HEK293 (cell line): ENCODE measurements around the gene HNRNPC.

ENCODE experiments used
- CTCF ChIA-PET: fragments of 350-600 bp; formaldehyde crosslinking; extraction: SDS; loops from one replicate; lab custom pipeline; 2021; ENCODE audit warnings: antibody characterized with exemption; lab: Yijun Ruan, JAX
- POLR2A ChIA-PET: fragments of 300-600 bp; formaldehyde crosslinking; extraction: SDS; loops from one replicate; lab custom pipeline; 2020; ENCODE audit warnings: antibody characterized with exemption, inconsistent platforms; lab: Yijun Ruan, JAX
- H3K27ac ChIP-seq: fragments of 200-500 bp; sonication (Bioruptor generic); 2 replicates; pipeline ENCODE4 v1.5.1; 2014; ENCODE audit warnings: low read depth, low read length, control low read depth, inconsistent platforms; ENCODE audit errors: extremely low read depth
- H3K36me3 ChIP-seq, 2 experiments: fragments of 200-500 bp in 1 of 2; sonication (Bioruptor generic) in 1 of 2; 1 replicate in 1 of 2; 2 replicates in 1 of 2; pipeline ENCODE4 v1.5.1; 2014 to 2017; ENCODE audit warnings: inconsistent platforms in 2 of 2, low read length in 2 of 2; ENCODE audit not compliant: control insufficient read depth in 2 of 2, insufficient read depth in 1 of 2
- H3K4me1 ChIP-seq: fragments of 200-500 bp; sonication (Bioruptor generic); 2 replicates; pipeline ENCODE4 v1.5.1; 2014; ENCODE audit warnings: mild to moderate bottlenecking, low read length, inconsistent platforms; ENCODE audit not compliant: control insufficient read depth, insufficient read depth
- H3K4me3 ChIP-seq: 2 replicates; pipeline ENCODE4 v1.5.1; 2011; ENCODE audit warnings: low read depth, mild to moderate bottlenecking, control low read depth, low read length, moderate library complexity
- H3K9me3 ChIP-seq: fragments of 200-500 bp; sonication (Bioruptor generic); 2 replicates; pipeline ENCODE4 v1.5.1; 2014; ENCODE audit warnings: low read depth, low read length, inconsistent platforms; ENCODE audit not compliant: control insufficient read depth, insufficient read depth
- PRDM2 ChIP-seq: fragments of 450-650 bp; formaldehyde crosslinking; IDR thresholded peaks from 2 replicates; pipeline ENCODE4 v1.5.1; 2016; ENCODE audit warnings: missing biosample characterization, missing genetic modification characterization, borderline replicate concordance
- ZBTB21 ChIP-seq: fragments of 450-650 bp; formaldehyde crosslinking; IDR thresholded peaks from 2 replicates; pipeline ENCODE4 v1.5.1; 2017; ENCODE audit warnings: missing biosample characterization, missing genetic modification characterization
- ZFHX2 ChIP-seq: fragments of 450-650 bp; formaldehyde crosslinking; conservative IDR thresholded peaks from 2 replicates; pipeline ENCODE4 v1.5.1; 2016; ENCODE audit warnings: missing biosample characterization, missing genetic modification characterization
- ZNF121 ChIP-seq: fragments of 450-650 bp; formaldehyde crosslinking; IDR thresholded peaks from 2 replicates; pipeline ENCODE4 v1.5.1; 2016; ENCODE audit warnings: missing biosample characterization, missing genetic modification characterization
- ZNF140 ChIP-seq: fragments of 450-650 bp; formaldehyde crosslinking; IDR thresholded peaks from 2 replicates; pipeline ENCODE4 v1.5.1; 2016; ENCODE audit warnings: missing biosample characterization, missing genetic modification characterization
- ZNF174 ChIP-seq: fragments of 450-650 bp; formaldehyde crosslinking; IDR thresholded peaks from 2 replicates; pipeline ENCODE4 v1.5.0; 2017; ENCODE audit warnings: missing biosample characterization, mild to moderate bottlenecking, missing genetic modification characterization
- ZNF23 ChIP-seq: fragments of 450-650 bp; formaldehyde crosslinking; IDR thresholded peaks from 2 replicates; pipeline ENCODE4 v1.5.1; 2016; ENCODE audit warnings: missing biosample characterization, missing genetic modification characterization, borderline replicate concordance
- ZNF37A ChIP-seq: fragments of 450-650 bp; IDR thresholded peaks from 2 replicates; pipeline ENCODE4 v1.5.1; 2018; ENCODE audit warnings: missing biosample characterization, missing genetic modification characterization
- ZNF391 ChIP-seq: fragments of 450-650 bp; formaldehyde crosslinking; IDR thresholded peaks from 2 replicates; pipeline ENCODE4 v1.5.1; 2016; ENCODE audit warnings: low read depth, missing biosample characterization, missing genetic modification characterization, borderline replicate concordance
- ZNF449 ChIP-seq: fragments of 450-650 bp; formaldehyde crosslinking; IDR thresholded peaks from 2 replicates; pipeline ENCODE4 v1.5.1; 2017; ENCODE audit warnings: missing biosample characterization, mild to moderate bottlenecking, missing genetic modification characterization, moderate library complexity
- ZNF626 ChIP-seq: fragments of 450-650 bp; sonication (Bioruptor Pico); formaldehyde crosslinking; IDR thresholded peaks from 2 replicates; pipeline ENCODE4 v1.5.1; 2018; ENCODE audit warnings: missing biosample characterization, missing genetic modification characterization, inconsistent platforms
- ZNF629 ChIP-seq: fragments of 450-650 bp; formaldehyde crosslinking; IDR thresholded peaks from 2 replicates; pipeline ENCODE4 v1.5.1; 2017; ENCODE audit warnings: missing biosample characterization, missing genetic modification characterization
- ZNF777 ChIP-seq: fragments of 450-650 bp; formaldehyde crosslinking; IDR thresholded peaks from 2 replicates; pipeline ENCODE4 v1.5.1; 2017; ENCODE audit warnings: missing biosample characterization, missing genetic modification characterization, borderline replicate concordance
- ZNF830 ChIP-seq: fragments of 450-650 bp; IDR thresholded peaks from 2 replicates; pipeline ENCODE4 v1.5.0; 2018; ENCODE audit warnings: missing biosample characterization, missing genetic modification characterization, low read depth, mild to moderate bottlenecking, moderate library complexity
- ZNF837 ChIP-seq: fragments of 450-650 bp; formaldehyde crosslinking; IDR thresholded peaks from 2 replicates; pipeline ENCODE4 v1.5.1; 2016; ENCODE audit warnings: missing biosample characterization, missing genetic modification characterization
- ZSCAN30 ChIP-seq: fragments of 450-650 bp; IDR thresholded peaks from 2 replicates; pipeline ENCODE4 v1.5.1; 2018; ENCODE audit warnings: missing biosample characterization, mild to moderate bottlenecking, missing genetic modification characterization, moderate library complexity
- TF ChIP-seq, protein P1 (sequence below): fragments of 450-650 bp; formaldehyde crosslinking; IDR thresholded peaks from 2 replicates; pipeline ENCODE4 v1.5.0; 2017; ENCODE audit warnings: missing biosample characterization, missing genetic modification characterization, borderline replicate concordance
- TF ChIP-seq, protein P2 (sequence below): IDR thresholded peaks from 2 replicates; pipeline ENCODE4 v1.6.1; 2011; ENCODE audit warnings: mild to moderate bottlenecking, low read depth, low read length, borderline replicate concordance
- TF ChIP-seq, protein P3 (sequence below): fragments of 450-650 bp; formaldehyde crosslinking; IDR thresholded peaks from 2 replicates; pipeline ENCODE4 v1.5.1; 2016; ENCODE audit warnings: missing biosample characterization, missing genetic modification characterization

The HNRNPC gene

DNA sequence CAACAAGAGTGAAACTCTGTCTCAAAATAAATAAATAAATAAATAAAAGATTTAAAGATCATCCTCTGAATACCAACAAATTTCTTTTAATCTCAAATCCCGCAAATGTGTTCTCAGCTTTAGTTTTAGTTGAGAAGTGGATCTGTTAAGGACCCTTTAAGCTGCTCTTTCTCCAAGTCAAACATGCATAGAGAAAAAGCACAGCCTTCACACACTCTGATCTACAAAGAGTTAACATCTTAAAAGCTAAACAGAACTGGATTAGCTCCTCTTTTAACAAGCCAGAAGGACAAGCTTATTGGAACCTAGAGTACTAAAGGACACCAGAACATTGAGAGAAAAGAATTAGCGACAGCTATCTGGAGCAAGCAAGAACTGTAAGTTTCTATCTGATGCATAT, 10.5 kb upstream of the HNRNPC start, which contains the start of gene RPGRIP1:
RPGRIP1 (plus strand) TSS at position 301 of the 400 bp plus-strand sequence. CDS start 7,894 bp downstream, outside the sequence.
- Histone ChIP-seq H3K4me1 (no peaks in the 10 kb centered on the region), H3K9me3 (no peaks in the 10 kb centered on the region), H3K36me3 (no peaks in the 10 kb centered on the region), H3K4me3 (no peak within 1 kb of the TSS), H3K27ac (no peak within 1 kb of the TSS)
- POLR2A ChIA-PET, result interaction anchor here (0.5 to 0.6 kb wide), 2 partner anchors 19 to 164 kb away, joined by 4 to 6 read pairs; no protein-coding TSS in a partner anchor
- CTCF ChIA-PET, result no interaction called here
- TF ChIP-seq ZNF23 (tag by site-specific recombination), result no peak
- TF ChIP-seq ZFHX2, result no peak
- TF ChIP-seq ZNF449, result no peak
- no peak for TF ChIP-seq ZSCAN30 (tag by site-specific recombination)
- TF ChIP-seq ZNF391, result no peak
- TF ChIP-seq ZNF629 (tag by site-specific recombination), result no peak
- TF ChIP-seq, protein P1, sequence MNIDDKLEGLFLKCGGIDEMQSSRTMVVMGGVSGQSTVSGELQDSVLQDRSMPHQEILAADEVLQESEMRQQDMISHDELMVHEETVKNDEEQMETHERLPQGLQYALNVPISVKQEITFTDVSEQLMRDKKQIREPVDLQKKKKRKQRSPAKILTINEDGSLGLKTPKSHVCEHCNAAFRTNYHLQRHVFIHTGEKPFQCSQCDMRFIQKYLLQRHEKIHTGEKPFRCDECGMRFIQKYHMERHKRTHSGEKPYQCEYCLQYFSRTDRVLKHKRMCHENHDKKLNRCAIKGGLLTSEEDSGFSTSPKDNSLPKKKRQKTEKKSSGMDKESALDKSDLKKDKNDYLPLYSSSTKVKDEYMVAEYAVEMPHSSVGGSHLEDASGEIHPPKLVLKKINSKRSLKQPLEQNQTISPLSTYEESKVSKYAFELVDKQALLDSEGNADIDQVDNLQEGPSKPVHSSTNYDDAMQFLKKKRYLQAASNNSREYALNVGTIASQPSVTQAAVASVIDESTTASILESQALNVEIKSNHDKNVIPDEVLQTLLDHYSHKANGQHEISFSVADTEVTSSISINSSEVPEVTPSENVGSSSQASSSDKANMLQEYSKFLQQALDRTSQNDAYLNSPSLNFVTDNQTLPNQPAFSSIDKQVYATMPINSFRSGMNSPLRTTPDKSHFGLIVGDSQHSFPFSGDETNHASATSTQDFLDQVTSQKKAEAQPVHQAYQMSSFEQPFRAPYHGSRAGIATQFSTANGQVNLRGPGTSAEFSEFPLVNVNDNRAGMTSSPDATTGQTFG, result no peak
- TF ChIP-seq ZNF37A, result no peak
- no peak for TF ChIP-seq ZNF626 (tag by site-specific recombination)
- no peak for TF ChIP-seq ZNF121 (tag by site-specific recombination)
- TF ChIP-seq PRDM2 (tag by site-specific recombination), result no peak
- TF ChIP-seq, protein P2, sequence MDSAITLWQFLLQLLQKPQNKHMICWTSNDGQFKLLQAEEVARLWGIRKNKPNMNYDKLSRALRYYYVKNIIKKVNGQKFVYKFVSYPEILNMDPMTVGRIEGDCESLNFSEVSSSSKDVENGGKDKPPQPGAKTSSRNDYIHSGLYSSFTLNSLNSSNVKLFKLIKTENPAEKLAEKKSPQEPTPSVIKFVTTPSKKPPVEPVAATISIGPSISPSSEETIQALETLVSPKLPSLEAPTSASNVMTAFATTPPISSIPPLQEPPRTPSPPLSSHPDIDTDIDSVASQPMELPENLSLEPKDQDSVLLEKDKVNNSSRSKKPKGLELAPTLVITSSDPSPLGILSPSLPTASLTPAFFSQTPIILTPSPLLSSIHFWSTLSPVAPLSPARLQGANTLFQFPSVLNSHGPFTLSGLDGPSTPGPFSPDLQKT, result no peak
- no peak for TF ChIP-seq ZNF140 (tag by site-specific recombination)
- TF ChIP-seq ZNF174, result no peak
- no peak for TF ChIP-seq ZNF837 (tag by site-specific recombination)
- TF ChIP-seq ZNF777, result no peak
- TF ChIP-seq, protein P3, sequence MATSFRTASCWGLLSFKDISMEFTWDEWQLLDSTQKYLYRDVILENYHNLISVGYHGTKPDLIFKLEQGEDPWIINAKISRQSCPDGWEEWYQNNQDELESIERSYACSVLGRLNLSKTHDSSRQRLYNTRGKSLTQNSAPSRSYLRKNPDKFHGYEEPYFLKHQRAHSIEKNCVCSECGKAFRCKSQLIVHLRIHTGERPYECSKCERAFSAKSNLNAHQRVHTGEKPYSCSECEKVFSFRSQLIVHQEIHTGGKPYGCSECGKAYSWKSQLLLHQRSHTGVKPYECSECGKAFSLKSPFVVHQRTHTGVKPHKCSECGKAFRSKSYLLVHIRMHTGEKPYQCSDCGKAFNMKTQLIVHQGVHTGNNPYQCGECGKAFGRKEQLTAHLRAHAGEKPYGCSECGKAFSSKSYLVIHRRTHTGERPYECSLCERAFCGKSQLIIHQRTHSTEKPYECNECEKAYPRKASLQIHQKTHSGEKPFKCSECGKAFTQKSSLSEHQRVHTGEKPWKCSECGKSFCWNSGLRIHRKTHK (tag by site-specific recombination), result no peak
- TF ChIP-seq ZNF830 (tag by site-specific recombination), result no peak
- TF ChIP-seq ZBTB21 (tag by site-specific recombination), result no peak
